ENCODE results near the gene CDC73.

DNA sequence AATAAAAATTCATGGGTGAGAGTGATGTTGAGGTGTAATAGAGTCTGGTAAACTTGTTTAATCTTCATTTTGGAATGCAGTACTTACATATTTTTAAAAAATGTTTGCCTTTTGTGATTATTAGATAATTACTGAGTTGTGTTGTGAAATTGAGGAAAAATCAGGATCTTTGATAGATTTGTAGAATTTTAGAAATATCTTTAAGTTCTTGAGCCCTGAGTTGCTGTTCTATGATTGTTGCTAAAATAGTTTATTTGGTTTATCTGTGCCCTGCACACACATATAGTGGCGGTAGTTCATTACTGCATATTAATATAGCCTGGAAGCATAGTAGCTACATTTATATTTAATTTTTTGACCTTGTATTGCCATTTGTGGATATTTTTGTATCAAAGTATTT, 62.9 kb downstream of the CDC73 start:
- no peak for TF ChIP-seq CTCF (conservative IDR thresholded peaks at IDR 0.05; ENCODE audit: low read length)
- TF ChIP-seq EZH2phosphoT487 (IDR thresholded peaks at IDR 0.05; ENCODE audit: borderline replicate concordance, low read depth, low read length): no peak
